Panc1 (cell line): ENCODE data around the gene FXYD3.
"Not testable (repeated sequence)": the region's sequence is repeated elsewhere in the genome, so short reads cannot be mapped to it uniquely, and the experiment has no call there.

Source experiments
- CTCF ChIP-seq: fragments of 450-650 bp; IDR thresholded peaks from 2 replicates; pipeline ENCODE4 v1.5.1; 2017; ENCODE audit warnings: mild to moderate bottlenecking
- POLR2AphosphoS5 ChIP-seq: IDR thresholded peaks from 2 replicates; pipeline ENCODE4 v1.6.1; 2012; ENCODE audit warnings: mild to moderate bottlenecking, low read depth, low read length, moderate library complexity
- REST ChIP-seq, 2 experiments: IDR thresholded peaks; 2 replicates each; pipeline ENCODE4 v1.6.1; 2011 to 2012; ENCODE audit warnings: low read depth in 2 of 2, control low read depth in 1 of 2, low read length in 1 of 2, mild to moderate bottlenecking in 1 of 2, moderate library complexity in 1 of 2; ENCODE audit not compliant: insufficient read depth in 1 of 2
- SIN3A ChIP-seq: IDR thresholded peaks from 2 replicates; pipeline ENCODE4 v1.6.1; 2012; ENCODE audit warnings: low read depth, mild to moderate bottlenecking, low read length, moderate library complexity, borderline replicate concordance; ENCODE audit not compliant: insufficient read depth
- TCF7L2 ChIP-seq: IDR thresholded peaks from 2 replicates; pipeline ENCODE4 v1.6.1; 2011; ENCODE audit warnings: mild to moderate bottlenecking, low read depth, low read length, inconsistent platforms

- not testable (repeated sequence) for TF ChIP-seq CTCF; REST (IDR thresholded peaks at IDR 0.05; ENCODE audit: insufficient read depth in 1 of 2, low read depth in 2 of 2, low read length in 1 of 2); SIN3A; POLR2AphosphoS5; TCF7L2
These were observed 12.0 kb upstream of the FXYD3 start for GRCh38 chr19:35103614-35104013.
